GM19438 (cell line): ENCODE data around the gene UNG.
"Not testable (repeated sequence)": the region's sequence is repeated elsewhere in the genome, so short reads cannot be mapped to it uniquely, and the experiment has no call there.

Source experiments
- ATAC-seq: cut with Tn5 transposase; IDR thresholded peaks from one replicate; pipeline ENCODE4 v1.9.1; 2021; ENCODE audit warnings: low read depth; ENCODE audit not compliant: unreplicated experiment

Gene UNG

DNA sequence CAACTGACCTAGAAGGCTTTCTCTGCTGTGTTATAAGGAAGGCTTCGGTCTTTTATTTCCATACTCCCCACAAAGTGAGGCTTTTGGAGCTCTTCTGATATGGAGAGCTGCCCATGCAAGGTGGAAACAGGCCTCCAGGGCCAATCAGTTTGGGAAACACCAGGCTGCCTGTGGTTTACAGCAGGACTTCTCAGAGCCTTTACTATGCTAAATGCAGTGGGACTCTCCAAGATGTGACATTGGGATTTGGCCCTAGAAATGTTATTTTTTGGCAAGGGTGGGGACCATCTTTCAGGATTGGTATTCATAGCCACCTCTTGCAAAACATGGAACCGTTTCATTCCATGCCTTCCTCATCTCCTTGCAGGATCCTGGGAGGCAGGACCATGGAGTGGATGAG lies 22.7 kb downstream of the UNG start:
- ATAC-seq: no peak

DNA sequence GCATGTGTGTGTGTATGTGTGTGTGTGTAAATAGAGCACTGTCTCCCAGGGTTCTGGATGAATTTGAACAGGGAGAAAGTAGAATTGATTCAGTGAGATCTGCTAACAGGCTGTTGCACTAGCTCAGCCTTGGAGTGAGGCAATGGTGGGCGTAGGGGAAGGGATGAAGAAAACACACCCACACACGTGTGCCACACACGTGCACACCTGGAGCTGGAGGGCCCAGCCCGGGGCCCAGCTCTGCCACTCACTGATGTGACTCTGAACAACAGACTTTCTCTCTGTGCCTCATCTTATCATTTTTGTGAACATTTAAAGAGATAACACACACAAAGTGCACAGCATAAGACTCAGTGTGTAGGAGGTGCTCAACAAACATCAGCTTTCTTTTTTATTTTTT lies 23.2 kb downstream of the UNG start:
- ATAC-seq: no peak

DNA sequence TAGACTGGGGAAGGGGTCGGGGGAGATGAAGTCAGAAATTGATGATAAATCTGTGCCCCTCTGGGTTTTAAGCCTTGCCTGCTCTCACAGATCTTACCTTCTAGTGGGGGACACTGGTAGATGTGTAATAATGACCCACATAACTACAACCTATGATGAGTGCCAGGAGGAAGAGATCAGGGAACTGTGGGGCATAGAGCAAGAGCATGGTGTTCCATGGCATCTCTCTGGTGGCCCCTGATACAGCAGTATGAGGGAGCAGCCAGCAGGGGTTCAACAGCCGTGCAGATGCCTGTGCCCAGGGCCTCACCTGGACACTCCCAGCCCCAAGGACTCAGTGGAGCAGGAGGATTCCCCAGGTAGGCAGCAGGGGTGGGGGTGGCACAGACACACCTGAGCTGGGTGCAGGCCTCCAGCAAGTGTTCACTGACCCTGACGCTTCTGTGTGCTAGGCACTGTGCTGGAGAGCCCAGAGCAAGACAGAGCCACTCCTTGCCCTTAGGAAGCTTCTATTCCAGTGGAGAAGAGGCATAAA lies 24.0 kb downstream of the UNG start:
- no peak for ATAC-seq

DNA sequence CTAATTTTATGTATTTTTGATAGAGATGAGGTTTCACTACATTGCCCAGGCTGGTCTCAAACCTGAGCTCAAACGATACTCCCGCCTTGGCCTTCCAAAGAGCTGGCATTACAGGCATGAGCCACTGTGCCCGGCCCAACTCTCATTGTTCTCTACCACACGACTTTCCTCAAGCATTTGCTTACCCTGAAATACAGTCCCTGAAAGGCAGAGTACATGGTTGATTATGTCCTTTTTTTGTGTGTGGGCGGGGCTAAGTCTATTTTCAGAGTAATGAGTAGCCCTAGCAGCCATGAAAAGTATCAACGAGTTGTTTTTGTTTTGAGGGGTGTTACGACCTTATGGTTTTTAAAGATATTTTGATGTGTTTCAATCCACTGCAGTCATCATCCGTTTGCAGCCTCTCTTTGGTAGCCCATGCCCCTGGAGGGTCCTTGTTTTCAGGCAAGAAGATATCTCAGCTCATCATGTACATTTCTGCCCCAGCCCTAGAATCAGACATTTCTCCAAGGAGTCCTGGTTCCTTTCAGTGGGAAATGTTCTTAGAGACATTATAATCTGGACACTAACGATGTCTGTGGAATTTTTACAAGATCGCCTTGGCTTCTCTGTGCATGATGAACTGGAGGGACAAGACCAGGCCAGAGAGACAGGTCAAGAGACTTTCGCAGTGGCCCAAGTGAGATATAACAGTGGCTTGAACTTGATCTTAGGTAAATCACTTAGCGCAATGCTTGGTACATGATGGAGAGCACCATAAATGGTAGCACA lies 27.7 kb downstream of the UNG start:
- no peak for ATAC-seq

DNA sequence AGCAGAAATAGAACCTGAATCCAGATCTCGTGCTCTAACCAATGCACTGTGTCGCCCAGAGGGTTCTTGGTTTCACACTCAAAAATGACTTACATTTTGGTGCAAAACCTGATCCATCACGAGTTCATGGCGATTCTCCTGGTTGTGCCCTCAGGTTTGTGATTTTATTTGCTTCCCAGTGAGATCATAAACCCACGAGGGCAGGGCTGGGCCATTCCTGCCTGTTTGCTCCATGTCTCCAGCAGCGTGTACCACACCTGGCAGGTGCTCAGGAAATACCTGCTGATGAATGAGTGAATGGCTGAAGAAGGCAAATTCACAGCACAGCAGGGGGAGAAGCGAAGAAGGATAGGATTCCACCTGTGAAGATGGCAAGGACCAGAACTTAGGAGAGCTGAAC lies 28.4 kb downstream of the UNG start:
- no peak for ATAC-seq

DNA sequence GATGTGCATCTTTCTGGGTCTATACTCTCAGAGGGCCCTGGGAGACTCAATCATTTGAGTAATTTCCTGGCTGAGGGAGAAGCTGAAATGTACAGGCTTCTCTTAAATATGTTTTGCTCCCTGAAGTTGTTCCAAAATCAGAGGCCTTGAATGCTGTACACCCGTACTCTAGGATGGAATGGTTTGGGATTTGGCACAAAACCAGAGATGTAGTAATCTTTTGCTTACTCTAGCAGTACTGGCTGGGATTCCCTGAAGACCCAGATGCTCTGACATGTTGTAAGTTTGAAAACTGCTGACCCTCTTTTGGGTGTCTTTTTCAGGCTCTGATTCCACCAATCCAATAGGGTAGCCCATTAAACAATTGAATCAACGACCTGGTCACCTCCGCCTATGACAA lies 29.4 kb downstream of the UNG start:
- ATAC-seq: no peak

DNA sequence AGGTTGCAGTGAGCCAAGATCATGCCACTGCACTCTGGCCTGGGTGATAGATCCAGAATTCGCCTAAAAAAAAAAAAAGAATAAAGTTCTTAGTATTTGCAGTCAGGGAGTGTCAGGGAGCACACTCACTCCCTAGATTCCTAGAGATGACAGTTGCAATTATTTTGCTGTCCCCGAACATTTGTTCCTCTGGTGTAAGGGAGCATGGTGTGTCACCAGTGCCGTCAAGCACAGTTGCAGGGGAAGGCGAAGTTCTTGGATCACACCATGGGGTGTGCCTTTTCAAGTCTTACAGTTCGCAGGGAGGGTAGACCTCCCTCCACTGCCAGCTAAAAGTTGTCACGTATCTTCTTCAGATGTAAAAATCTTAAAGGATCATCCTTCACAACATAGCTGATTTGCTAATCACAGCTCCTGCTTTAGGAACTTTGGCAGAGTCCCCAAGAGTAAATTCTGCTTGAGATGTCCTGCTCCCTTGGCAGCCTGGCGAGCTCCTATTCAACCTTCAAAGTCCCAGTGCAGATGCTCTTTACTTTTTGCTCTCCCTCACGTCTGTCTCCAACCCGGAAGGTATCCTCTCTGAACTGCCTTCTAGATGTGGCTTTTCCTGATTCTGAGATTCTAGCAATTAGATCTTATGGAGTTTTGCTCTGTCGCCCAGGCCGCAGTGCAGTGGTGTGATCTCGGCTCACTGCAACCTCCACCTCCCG lies 30.3 kb downstream of the UNG start:
- ATAC-seq: no peak

DNA sequence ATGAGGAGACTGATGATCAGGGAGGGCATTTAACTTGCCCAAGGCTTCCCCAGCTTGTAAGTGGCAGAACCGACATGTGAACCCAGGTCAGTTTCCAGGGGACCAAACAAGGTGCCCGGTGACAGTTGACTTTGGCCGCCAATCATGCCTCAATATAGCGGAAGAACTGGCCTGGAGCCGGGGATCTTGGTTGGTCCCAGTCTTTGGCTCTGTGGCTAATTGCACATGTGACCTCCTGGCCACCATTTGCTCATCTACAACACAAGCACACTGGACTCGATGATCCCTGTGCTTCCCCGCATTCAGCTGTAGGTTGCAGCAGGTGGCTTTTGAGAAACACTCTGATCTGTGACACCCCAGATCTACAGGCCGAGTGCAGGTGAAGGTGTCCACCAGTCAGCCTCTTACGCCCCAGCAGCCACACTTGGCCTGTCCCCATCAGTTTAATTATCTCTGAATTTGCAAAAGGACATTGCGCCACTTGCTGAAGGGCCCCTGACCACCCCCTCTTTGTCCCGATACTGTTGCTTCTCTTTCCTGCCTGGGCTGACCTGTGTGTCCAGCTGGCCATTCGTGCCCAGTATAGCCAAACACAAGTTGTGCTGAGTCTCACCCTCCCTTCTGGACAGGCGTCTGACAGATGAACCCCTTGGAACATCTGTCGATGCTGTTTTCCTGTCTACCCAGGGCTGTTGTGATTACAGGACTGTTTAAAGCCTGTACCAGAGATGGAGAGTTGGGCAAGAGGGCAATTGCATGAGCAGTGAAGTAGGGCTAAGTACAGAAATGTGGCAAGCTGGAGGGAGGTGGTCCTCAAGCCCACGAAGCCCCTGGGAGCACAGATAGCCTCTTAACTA lies 33.1 kb downstream of the UNG start:
- no peak for ATAC-seq

DNA sequence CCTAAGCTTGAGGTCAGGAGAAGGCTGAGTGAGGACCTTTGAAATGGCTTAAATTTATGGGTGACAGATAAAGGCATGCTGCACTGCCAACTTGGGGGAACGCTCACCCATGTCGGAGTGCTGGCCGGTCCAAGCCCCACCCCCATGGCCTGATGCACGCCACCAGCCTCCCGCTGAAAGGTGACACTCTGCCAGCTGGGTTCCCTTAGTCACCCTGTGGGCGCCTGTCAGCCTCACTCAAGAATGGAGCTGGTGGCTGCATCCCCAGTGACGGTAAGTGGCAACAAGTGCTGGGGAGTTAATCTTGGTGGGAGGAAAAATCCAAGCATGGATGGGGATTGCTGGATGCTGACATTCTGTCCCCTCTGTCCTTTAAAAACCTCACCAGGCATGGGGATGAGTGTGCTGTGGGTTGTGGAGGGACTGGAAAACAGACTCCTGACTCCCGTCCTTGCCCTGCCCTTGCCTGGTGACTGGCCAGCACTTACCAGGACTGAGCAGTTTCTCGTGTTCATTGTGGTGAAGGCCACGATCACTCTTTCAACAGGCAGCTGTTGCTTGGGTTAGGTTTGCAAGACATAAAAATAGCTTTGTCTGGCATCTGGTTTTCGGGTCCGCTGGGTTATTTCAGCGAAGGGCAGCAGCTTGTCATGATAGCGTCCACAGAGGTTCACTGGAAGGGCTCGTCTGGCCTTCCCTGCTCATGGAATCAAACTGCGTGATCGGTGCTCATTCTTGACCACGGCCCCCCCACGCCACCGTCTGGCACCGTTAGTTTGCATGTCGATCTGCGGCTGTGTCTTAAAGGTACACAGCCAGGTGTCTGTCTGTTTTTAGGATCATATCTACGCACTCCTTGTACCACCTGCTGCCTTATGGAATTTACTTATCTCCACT lies 34.0 kb downstream of the UNG start:
- ATAC-seq: no peak

DNA sequence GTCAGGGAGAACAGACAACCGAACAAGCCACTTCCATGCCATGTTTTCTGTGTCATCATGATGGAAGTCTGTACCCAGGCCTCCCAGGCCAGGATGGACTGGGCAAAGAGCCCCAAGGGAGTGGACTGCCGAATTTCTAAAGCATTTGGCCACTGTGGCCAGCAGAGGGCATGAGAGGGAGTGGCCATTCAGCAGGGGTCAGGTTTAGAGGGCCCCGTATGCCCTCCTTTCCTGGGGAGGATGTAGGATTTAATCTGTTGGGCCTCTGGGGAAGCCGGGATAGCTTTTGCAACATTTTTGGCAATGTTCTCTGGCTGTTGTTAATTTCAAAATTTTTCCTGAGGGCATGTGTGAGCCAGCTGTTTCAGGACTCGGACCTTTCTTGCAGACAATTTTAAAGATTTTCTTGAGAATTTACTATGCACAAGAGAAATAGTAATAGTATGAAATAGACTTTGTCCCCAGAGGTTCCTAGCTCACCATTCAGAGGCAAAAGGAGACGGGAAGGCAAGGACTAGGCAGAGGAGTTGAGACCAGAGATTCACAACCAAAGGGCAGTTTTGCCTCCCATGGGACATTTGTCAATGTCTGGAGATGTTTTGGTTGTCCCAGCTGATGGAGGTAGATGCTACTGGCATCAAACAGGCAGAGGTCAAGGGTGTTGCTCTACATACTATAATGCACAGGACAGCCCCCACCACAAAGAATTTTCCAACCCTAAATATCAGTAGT lies 37.0 kb downstream of the UNG start:
- ATAC-seq: no peak

DNA sequence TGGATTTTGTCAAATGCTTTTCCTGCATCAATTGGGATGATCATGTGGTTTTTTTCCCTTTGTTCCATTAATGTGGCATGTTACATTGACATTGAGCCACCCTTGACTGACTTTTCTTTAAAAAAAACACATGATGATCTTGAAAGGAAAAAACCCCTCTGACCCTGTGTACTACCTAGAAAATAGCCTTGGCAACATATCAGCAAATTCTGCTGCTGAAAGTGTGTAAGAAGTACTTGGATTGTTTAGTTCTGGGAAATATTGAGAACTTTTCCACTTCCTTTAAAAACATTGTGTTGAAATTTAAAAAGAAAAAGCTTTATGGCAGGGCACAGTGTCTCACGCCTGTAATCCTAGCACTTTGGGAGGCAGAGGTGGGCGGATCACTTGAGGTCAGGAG lies 39.7 kb downstream of the UNG start:
- no peak for ATAC-seq

DNA sequence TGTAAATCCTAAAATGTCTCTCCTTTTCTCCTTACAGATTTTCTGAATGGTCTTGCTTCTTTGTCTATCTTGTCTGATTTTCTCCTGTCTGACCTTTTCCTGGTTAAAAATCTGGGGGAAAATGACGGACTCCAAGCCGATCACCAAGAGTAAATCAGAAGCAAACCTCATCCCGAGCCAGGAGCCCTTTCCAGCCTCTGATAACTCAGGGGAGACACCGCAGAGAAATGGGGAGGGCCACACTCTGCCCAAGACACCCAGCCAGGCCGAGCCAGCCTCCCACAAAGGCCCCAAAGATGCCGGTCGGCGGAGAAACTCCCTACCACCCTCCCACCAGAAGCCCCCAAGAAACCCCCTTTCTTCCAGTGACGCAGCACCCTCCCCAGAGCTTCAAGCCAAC lies 42.0 kb downstream of the UNG start:
- no peak for ATAC-seq

DNA sequence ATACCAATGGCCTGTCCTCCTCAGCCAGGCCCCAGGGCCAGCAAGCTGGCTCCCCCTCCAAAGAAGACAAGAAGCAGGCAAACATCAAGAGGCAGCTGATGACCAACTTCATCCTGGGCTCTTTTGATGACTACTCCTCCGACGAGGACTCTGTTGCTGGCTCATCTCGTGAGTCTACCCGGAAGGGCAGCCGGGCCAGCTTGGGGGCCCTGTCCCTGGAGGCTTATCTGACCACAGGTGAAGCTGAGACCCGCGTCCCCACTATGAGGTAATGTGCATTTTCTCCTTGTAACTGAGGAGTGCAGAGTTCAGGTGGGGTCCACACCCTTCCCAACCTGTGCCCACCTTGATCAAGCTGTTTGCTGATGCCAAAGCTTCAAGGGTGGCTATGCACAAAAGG lies 42.4 kb downstream of the UNG start:
- ATAC-seq: no peak

DNA sequence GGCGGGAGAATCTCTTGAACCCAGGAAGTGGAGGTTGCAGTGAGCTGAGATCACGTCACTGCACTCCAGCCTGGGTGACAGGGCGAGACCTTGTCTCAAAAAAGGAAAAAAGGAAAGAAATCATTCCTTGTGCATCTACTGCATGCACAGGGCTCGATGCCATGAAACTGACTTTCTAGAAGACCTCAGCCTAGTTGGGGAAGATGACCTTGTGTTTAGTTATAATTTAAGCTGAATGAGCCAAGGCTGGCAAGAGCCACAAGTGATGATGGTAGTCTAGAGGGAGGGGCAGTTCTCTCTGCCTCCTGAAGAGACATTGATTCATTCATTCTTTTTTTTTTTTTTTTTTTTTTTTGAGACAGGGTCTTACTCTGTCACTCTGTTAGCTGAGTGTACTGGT lies 43.2 kb downstream of the UNG start:
- ATAC-seq: no peak

DNA sequence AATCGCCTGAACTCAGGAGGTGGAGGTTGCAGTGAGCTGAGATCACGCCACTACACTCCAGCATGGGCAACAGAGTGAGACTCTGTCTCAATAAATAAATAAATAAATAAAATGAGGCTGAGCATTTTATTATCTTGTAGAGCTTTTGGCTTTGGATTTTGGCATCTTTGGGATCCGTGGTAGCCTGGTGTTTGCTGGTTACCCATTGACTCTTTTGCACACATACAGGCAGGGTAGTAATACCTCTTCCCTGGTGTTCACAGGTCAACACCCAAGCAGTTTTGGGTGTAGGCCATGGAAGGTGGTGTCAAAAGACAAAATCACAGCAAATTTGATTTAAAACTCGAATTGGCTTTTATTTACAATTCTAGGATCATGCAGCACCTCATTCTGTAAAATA lies 46.8 kb downstream of the UNG start:
- ATAC-seq: no peak

DNA sequence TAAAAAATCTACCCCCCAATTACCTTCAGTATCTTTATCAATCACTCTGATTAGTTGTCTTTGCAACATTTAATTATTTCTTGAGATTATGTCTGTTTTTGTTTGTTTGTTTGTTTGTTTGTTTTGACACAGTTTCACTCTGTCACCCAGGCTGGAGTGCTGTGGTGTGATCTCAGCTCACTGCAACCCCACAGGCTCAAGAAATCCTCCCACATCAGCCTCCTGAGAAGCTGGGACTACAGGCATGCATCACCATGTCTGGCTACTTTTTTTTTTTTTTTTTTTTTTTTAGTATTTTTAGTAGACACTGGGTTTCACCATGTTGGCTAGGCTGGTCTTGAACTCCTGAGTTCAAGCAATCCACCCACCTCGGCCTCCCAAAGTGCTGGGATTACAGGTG lies 49.7 kb downstream of the UNG start:
- ATAC-seq: not testable (repeated sequence)

DNA sequence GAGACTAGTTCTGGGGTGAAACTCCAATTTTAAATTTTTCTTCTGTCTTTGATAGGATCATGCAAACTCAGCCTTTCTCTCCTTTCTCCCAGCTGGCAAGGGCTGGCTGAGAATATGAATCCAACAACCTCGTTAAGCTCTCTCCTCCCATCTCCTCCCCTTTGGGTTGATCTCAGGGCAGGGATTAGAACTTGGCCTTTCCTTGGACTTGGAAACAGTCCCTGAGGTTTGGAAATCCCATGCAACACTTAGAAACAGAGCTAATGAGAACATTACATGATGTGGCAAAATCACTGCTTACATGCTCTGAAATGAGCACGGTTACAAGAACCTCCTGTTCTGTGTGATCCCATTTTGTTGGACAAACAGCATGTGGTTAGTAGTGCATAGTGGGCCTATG lies 50.6 kb downstream of the UNG start:
- no peak for ATAC-seq

DNA sequence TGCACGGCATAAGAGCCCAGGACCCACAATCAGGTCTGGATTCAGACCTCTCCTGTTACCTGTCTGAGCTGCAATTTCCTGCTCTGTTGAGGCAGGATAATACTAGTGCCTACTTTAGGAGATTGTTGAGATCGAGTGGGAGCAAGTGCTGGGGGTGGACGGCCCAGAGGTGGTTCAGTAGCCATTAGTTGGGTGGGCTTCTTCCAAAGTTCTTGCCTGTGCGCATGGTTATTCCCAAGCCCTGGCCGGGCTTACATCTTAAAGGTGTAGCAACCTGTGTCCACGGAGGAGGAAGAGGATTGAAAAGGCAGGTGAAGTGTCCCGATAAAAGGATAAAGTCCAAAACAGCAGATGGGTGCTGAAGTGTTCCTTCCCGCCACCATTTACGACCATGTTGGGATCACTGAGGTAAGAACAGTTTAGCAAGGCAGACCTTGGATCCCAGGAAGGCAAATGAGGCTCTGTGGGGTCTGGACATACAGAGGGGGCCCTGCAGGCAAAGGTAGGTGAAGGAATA lies 52.8 kb downstream of the UNG start:
- ATAC-seq: no peak

DNA sequence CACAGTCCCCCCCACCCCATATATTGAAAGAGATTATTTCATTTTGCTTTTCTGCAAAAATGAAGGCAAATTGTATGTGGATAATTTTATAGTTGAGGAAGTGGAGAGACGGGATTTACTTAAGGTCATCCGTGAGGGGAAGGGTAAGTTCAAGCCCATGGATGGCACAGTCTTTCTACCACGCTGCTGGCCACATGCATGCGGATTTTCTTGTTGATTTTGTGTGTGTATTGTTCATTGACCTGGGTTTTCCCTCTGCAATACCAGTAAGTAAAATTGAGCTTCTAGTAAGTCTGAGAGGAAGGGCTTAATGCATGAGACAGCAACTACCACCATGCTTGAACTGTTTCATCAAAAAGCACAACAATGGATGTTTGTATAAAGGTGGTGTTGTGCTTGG lies 54.1 kb downstream of the UNG start:
- ATAC-seq: no peak
